Panc1 (cell line): Measurements from ENCODE around the gene NAT9.

Source experiments
- CTCF ChIP-seq: fragments of 450-650 bp; IDR thresholded peaks from 2 replicates; pipeline ENCODE4 v1.5.1; 2017; ENCODE audit warnings: mild to moderate bottlenecking
- POLR2AphosphoS5 ChIP-seq: IDR thresholded peaks from 2 replicates; pipeline ENCODE4 v1.6.1; 2012; ENCODE audit warnings: mild to moderate bottlenecking, low read depth, low read length, moderate library complexity

GRCh38 chr17:74768069-74768762 lies 7.9 kb downstream of the NAT9 start:
- TF ChIP-seq CTCF (no peak), POLR2AphosphoS5 (no peak; the same call in 1 of the 2 replicates)
